Lung (tissue), 12 donors: ENCODE results near the gene GTF3C5. TPM values are rescaled to one million over a fixed set of nuclear protein-coding genes. Genes with fewer than 3 reads are reported as not detected.
"Not testable (repeated sequence)": the region's sequence is repeated elsewhere in the genome, so short reads cannot be mapped to it uniquely, and the experiment has no call there.

Experiments
- ATAC-seq: fragments of 200-7000 bp; cut with Tn5 transposase; one replicate; pipeline ENCODE4 v1.9.1; 2020; ENCODE audit warnings: moderate number of reproducible peaks; ENCODE audit not compliant: insufficient read depth, low FRiP score
- DNase-seq, 3 donors: peaks; one replicate each; pipeline ENCODE4 v3.0.0-alpha.2; 2013 to 2017
- H3K27ac ChIP-seq, 2 donors: one replicate each; pipeline ENCODE4 v1.5.1; 2013; ENCODE audit warnings: mild to moderate bottlenecking in 2 of 2, moderate library complexity in 2 of 2, control low read depth in 1 of 2, inconsistent platforms in 1 of 2, low read depth in 1 of 2, low read length in 1 of 2
- H3K27me3 ChIP-seq, 3 donors: one replicate each; pipeline ENCODE4 v1.5.1; 2013; ENCODE audit warnings: low read length in 2 of 3; ENCODE audit not compliant: control insufficient read depth in 3 of 3, insufficient read depth in 3 of 3
- H3K36me3 ChIP-seq, 4 donors: one replicate each; pipeline ENCODE4 v1.5.1; 2013; ENCODE audit warnings: low read length in 4 of 4, mild to moderate bottlenecking in 1 of 4, moderate library complexity in 1 of 4; ENCODE audit not compliant: control insufficient read depth in 4 of 4, insufficient read depth in 4 of 4
- H3K4me1 ChIP-seq, 5 donors: one replicate each; pipeline ENCODE4 v1.5.1; 2013; ENCODE audit warnings: low read length in 5 of 5, mild to moderate bottlenecking in 2 of 5, moderate library complexity in 1 of 5; ENCODE audit not compliant: control insufficient read depth in 5 of 5, insufficient read depth in 5 of 5
- H3K4me3 ChIP-seq: one replicate; pipeline ENCODE4 v1.5.1; 2013; ENCODE audit warnings: mild to moderate bottlenecking, control low read depth, moderate library complexity
- H3K9ac ChIP-seq, 2 donors: one replicate each; pipeline ENCODE4 v1.5.1; 2013; ENCODE audit warnings: low read length in 2 of 2, control low read depth in 1 of 2; ENCODE audit not compliant: insufficient read depth in 1 of 2
- H3K9me3 ChIP-seq, 4 donors: one replicate each; pipeline ENCODE4 v1.5.1; 2013; ENCODE audit warnings: low read length in 3 of 4, mild to moderate bottlenecking in 1 of 4, moderate library complexity in 1 of 4; ENCODE audit not compliant: control insufficient read depth in 4 of 4, insufficient read depth in 3 of 4
- WGBS, 2 donors: extraction: QIAGEN DNeasy Blood & Tissue Kit; methylation state at CpG; one replicate each; pipeline ENCODE4 v1.1.7; 2013; 5-methylcytosine and 5-hydroxymethylcytosine counted together
- polyA plus RNA-seq, 2 donors: library from polyadenylated mRNA; stranded (reverse); fragments of 200-250 nt; gene quantifications; one replicate each; pipeline ENCODE4 v1.2.1, GENCODE V29; 2013
- total RNA-seq, 2 donors: library from RNA; depleted of rRNA in 1 of 2; stranded (reverse); fragments of >200 nt in 1 of 2; gene quantifications; one replicate each; pipeline ENCODE4 v1.2.1, GENCODE V29; 2014 to 2021
- TF ChIP-seq, protein P1 (sequence below): IDR thresholded peaks from 2 replicates; pipeline ENCODE4 v1.5.1; 2012; ENCODE audit warnings: mild to moderate bottlenecking; ENCODE audit errors: control extremely low read depth, extremely low read depth
- donor health status: control.
- donor health status: control.
- donor health status: Bipolar disorder and iron deficiency.
- donor health status: healthy.
- donor health status: DM: yes; HTN: yes; CAD: no.

GTF3C5 gene
- total and polyA plus RNA-seq, 4 donors, result 41.0 to 60.0 (median 45.5) TPM

DNA sequence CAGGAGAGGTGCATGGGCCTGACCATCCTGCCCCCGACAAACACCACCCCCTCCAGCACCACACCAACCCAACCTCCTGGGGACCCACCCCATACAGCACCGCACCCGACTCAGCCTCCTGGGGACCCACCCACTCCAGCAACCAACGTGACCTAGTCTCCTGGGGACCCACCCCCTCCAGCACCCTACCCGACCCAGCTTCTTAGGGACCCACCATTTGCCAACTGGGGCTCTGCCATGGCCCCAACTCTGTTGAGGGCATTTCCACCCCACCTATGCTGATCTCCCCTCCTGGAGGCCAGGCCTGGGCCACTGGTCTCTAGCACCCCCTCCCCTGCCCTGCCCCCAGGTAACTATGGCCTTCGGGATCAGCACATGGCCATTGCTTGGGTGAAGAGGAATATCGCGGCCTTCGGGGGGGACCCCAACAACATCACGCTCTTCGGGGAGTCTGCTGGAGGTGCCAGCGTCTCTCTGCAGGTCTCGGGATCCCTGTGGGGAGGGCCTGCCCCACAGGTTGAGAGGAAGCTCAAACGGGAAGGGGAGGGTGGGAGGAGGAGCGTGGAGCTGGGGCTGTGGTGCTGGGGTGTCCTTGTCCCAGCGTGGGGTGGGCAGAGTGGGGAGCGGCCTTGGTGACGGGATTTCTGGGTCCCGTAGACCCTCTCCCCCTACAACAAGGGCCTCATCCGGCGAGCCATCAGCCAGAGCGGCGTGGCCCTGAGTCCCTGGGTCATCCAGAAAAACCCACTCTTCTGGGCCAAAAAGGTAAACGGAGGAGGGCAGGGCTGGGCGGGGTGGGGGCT lies 35.6 kb downstream of the GTF3C5 start:
- TF ChIP-seq, protein P1, sequence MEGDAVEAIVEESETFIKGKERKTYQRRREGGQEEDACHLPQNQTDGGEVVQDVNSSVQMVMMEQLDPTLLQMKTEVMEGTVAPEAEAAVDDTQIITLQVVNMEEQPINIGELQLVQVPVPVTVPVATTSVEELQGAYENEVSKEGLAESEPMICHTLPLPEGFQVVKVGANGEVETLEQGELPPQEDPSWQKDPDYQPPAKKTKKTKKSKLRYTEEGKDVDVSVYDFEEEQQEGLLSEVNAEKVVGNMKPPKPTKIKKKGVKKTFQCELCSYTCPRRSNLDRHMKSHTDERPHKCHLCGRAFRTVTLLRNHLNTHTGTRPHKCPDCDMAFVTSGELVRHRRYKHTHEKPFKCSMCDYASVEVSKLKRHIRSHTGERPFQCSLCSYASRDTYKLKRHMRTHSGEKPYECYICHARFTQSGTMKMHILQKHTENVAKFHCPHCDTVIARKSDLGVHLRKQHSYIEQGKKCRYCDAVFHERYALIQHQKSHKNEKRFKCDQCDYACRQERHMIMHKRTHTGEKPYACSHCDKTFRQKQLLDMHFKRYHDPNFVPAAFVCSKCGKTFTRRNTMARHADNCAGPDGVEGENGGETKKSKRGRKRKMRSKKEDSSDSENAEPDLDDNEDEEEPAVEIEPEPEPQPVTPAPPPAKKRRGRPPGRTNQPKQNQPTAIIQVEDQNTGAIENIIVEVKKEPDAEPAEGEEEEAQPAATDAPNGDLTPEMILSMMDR, result no peak
- Histone ChIP-seq H3K4me1 (peaks cover 0 to 1% (median 0%) of the 10 kb centered on the region in 5 donors), H3K27me3 (no peaks in the 10 kb centered on the region), H3K9ac (no peak overlapping the region), H3K9me3 (no peaks in the 10 kb centered on the region), H3K36me3 (peaks cover 0 to 10% (median 0%) of the 10 kb centered on the region in 4 donors), H3K4me3 (no peak overlapping the region), H3K27ac (no peak overlapping the region)
- WGBS, 2 donors, result 93 to 94% methylated on average over 25 of the region's 25 CpGs
- ATAC-seq, result no peak
- no peak for DNase-seq

DNA sequence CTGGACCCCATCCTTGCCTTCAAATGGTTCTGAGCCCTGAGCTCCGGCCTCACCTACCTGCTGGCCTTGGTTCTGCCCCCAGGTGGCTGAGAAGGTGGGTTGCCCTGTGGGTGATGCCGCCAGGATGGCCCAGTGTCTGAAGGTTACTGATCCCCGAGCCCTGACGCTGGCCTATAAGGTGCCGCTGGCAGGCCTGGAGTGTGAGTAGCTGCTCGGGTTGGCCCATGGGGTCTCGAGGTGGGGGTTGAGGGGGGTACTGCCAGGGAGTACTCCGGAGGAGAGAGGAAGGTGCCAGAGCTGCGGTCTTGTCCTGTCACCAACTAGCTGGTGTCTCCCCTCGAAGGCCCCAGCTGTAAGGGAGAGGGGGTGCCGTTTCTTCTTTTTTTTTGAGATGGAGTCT lies 36.2 kb downstream of the GTF3C5 start:
- 92 to 93% methylated on average over 11 of the region's 11 CpGs for WGBS, 2 donors
- TF ChIP-seq, protein P1, result no peak
- Histone ChIP-seq H3K4me1 (no peaks in the 10 kb centered on the region), H3K27ac (no peak overlapping the region), H3K36me3 (peaks cover 0 to 10% (median 0%) of the 10 kb centered on the region in 4 donors), H3K9me3 (no peaks in the 10 kb centered on the region), H3K27me3 (no peaks in the 10 kb centered on the region), H3K9ac (no peak overlapping the region), H3K4me3 (no peak overlapping the region)
- DNase-seq (no peak), ATAC-seq (no peak)

DNA sequence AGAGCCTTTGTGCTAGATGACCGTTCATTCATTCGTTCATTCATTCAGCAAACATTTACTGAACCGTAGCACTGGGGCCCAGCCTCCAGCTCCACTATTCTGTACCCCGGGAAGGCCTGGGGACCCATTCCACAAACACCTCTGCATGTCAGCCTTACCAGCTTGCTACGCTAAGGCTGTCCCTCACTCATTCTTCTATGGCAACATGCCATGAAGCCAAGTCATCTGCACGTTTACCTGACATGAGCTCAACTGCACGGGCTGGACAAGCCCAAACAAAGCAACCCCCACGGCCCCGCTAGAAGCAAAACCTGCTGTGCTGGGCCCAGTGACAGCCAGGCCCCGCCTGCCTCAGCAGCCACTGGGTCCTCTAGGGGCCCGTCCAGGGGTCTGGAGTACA lies 37.0 kb downstream of the GTF3C5 start:
- TF ChIP-seq, protein P1, result no peak
- peaks cover 0 to 10% (median 0%) of the 10 kb centered on the region in 4 donors for H3K36me3 ChIP-seq
- no peaks in the 10 kb centered on the region for H3K27me3 ChIP-seq
- H3K9ac ChIP-seq, result no peak overlapping the region
- no peak overlapping the region for H3K4me3 ChIP-seq
- ATAC-seq (no peak), DNase-seq (no peak)
- H3K9me3 ChIP-seq, result no peaks in the 10 kb centered on the region
- H3K4me1 ChIP-seq, result no peaks in the 10 kb centered on the region
- WGBS, 2 donors, result 85 to 88% methylated on average over 11 of the region's 11 CpGs
- no peak overlapping the region for H3K27ac ChIP-seq

DNA sequence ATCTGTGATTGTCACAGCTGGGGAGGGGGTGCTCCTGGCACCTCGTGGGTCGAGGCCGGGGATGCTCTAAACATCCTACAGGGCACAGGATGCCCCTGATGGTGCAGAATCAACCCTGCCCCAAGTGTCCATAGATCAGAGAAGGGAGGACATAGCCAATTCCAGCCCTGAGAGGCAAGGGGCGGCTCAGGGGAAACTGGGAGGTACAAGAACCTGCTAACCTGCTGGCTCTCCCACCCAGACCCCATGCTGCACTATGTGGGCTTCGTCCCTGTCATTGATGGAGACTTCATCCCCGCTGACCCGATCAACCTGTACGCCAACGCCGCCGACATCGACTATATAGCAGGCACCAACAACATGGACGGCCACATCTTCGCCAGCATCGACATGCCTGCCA lies 37.6 kb downstream of the GTF3C5 start:
- not testable (repeated sequence) for H3K4me3 ChIP-seq, H3K9me3 ChIP-seq, H3K4me1 ChIP-seq, H3K27me3 ChIP-seq, H3K9ac ChIP-seq, DNase-seq, H3K27ac ChIP-seq, H3K36me3 ChIP-seq, ATAC-seq
- 100% methylated on average over 2 of the region's 15 CpGs; no CpG with 5 or more reads in 1 of the 2 donors for WGBS, 2 donors

DNA sequence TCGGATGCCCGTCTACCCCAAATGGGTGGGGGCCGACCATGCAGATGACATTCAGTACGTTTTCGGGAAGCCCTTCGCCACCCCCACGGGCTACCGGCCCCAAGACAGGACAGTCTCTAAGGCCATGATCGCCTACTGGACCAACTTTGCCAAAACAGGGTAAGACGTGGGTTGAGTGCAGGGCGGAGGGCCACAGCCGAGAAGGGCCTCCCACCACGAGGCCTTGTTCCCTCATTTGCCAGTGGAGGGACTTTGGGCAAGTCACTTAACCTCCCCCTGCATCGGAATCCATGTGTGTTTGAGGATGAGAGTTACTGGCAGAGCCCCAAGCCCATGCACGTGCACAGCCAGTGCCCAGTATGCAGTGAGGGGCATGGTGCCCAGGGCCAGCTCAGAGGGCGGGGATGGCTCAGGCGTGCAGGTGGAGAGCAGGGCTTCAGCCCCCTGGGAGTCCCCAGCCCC lies 39.7 kb downstream of the GTF3C5 start:
- not testable (repeated sequence) for H3K9ac ChIP-seq, H3K27ac ChIP-seq, DNase-seq, H3K36me3 ChIP-seq, H3K4me3 ChIP-seq, ATAC-seq, H3K4me1 ChIP-seq, H3K27me3 ChIP-seq, H3K9me3 ChIP-seq
- WGBS, 2 donors, result 93 to 94% methylated on average over 17 of the region's 17 CpGs

DNA sequence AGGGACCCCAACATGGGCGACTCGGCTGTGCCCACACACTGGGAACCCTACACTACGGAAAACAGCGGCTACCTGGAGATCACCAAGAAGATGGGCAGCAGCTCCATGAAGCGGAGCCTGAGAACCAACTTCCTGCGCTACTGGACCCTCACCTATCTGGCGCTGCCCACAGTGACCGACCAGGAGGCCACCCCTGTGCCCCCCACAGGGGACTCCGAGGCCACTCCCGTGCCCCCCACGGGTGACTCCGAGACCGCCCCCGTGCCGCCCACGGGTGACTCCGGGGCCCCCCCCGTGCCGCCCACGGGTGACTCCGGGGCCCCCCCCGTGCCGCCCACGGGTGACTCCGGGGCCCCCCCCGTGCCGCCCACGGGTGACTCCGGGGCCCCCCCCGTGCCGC lies 40.2 kb downstream of the GTF3C5 start:
- H3K9me3 ChIP-seq, H3K36me3 ChIP-seq, H3K4me3 ChIP-seq, H3K4me1 ChIP-seq, H3K27ac ChIP-seq, ATAC-seq, H3K9ac ChIP-seq, H3K27me3 ChIP-seq, DNase-seq: not testable (repeated sequence)
- WGBS, 2 donors, result 93 to 94% methylated on average over 10 to 24 of the region's 31 CpGs
